ENCODE data around the gene SEMG1. TPM values are rescaled to one million over a fixed set of nuclear protein-coding genes. Genes with fewer than 3 reads are reported as not detected.

Gene SEMG1
- not detected in 2 replicates for total RNA-seq (2014; rRNA removed; shearing (Covaris generic))

GRCh38 chr20:45206725-45207124 is at the start of gene SEMG1:
SEMG1 (plus strand) TSS chr20:45207033; CDS start chr20:45207054, 21 bp downstream.
- DNase-seq (ENCODE audit: low spot score), result no peak

GRCh38 chr20:45157962-45158361 is 48.9 kb upstream of the SEMG1 start:
- peak; percentile 97 for DNase-seq (ENCODE audit: low spot score)

GRCh38 chr20:45163083-45163803 is 43.6 kb upstream of the SEMG1 start:
- DNase-seq (ENCODE audit: low spot score), result peak; percentile 70

GRCh38 chr20:45164906-45165305 is 41.9 kb upstream of the SEMG1 start:
- DNase-seq (ENCODE audit: low spot score), result no peak

GRCh38 chr20:45173522-45173921 is 33.3 kb upstream of the SEMG1 start:
- no peak for DNase-seq (ENCODE audit: low spot score)

GRCh38 chr20:45174434-45175364 is 32.1 kb upstream of the SEMG1 start, which contains the start of gene PI3:
PI3 (plus strand) TSS chr20:45174902; CDS start chr20:45174923, 21 bp downstream.
- peak; percentile 90 for DNase-seq (ENCODE audit: low spot score)

GRCh38 chr20:45176526-45177267 is 30.1 kb upstream of the SEMG1 start:
- DNase-seq (ENCODE audit: low spot score), result no peak

- DNase-seq (ENCODE audit: low spot score), result no peak
Observed at GRCh38 chr20:45179166-45179565, 27.7 kb upstream of the SEMG1 start.

- DNase-seq (ENCODE audit: low spot score), result no peak
Observed at GRCh38 chr20:45181639-45182038, 25.2 kb upstream of the SEMG1 start.

GRCh38 chr20:45183084-45183483 is 23.7 kb upstream of the SEMG1 start:
- DNase-seq (ENCODE audit: low spot score), result no peak

GRCh38 chr20:45187693-45188092 is 19.1 kb upstream of the SEMG1 start:
- no peak for DNase-seq (ENCODE audit: low spot score)

- no peak for DNase-seq (ENCODE audit: low spot score)
Observed at GRCh38 chr20:45189067-45189609, 17.7 kb upstream of the SEMG1 start.

GRCh38 chr20:45189861-45190260 is 17.0 kb upstream of the SEMG1 start:
- no peak for DNase-seq (ENCODE audit: low spot score)

- no peak for DNase-seq (ENCODE audit: low spot score)
Observed at GRCh38 chr20:45191926-45192325, 14.9 kb upstream of the SEMG1 start.

- DNase-seq (ENCODE audit: low spot score), result no peak
Observed at GRCh38 chr20:45193331-45193730, 13.5 kb upstream of the SEMG1 start.

GRCh38 chr20:45209924-45210323 is 3.1 kb downstream of the SEMG1 start:
- DNase-seq (ENCODE audit: low spot score), result no peak

GRCh38 chr20:45211569-45212474 is 5.0 kb downstream of the SEMG1 start:
- DNase-seq (ENCODE audit: low spot score), result no peak

- DNase-seq (ENCODE audit: low spot score), result no peak
Observed at GRCh38 chr20:45212836-45213235, 6.0 kb downstream of the SEMG1 start.

GRCh38 chr20:45218124-45218523 is 11.3 kb downstream of the SEMG1 start:
- DNase-seq (ENCODE audit: low spot score), result no peak

- no peak for DNase-seq (ENCODE audit: low spot score)
Observed at GRCh38 chr20:45218636-45219035, 11.8 kb downstream of the SEMG1 start.

Data from HT-29 (cell line).